A549 (cell line): Measurements from ENCODE around the gene FOSL1.

Experiments used
- CBX2 ChIP-seq: fragments of 200-600 bp; sonication (generic); IDR thresholded peaks from 2 replicates; pipeline ENCODE4 v1.6.1; 2016; ENCODE audit warnings: low read depth, mild to moderate bottlenecking, borderline replicate concordance
- MAFK ChIP-seq: fragments of 450-650 bp; IDR thresholded peaks from 2 replicates; pipeline ENCODE4 v1.6.1; 2014; ENCODE audit not compliant: partially characterized antibody

DNA sequence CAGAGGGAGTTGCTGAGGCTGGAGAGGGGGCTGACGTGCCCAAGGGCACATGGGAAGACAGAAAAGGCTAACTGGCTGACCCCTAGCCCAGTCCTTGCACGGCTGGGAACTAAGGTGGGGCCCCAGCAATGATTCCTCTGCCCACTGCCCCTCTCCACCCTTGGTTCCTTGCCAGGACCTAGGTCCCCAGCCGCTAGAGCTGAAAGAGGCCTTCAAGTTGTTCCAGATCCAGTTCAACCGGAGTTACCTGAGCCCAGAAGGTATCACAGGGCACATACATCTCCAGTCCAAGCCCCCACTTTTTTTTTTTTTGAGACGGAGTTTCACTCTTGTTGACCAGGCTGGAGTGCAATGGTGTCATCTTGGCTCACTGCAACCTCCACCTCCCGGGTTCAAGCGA lies 20.2 kb downstream of the FOSL1 start:
- TF ChIP-seq CBX2 (no peak), MAFK (no peak)
